Activated naive CD8-positive, alpha-beta T cell treated with anti-CD3 and anti-CD28 coated beads, Interleukin-2, amount 50 U/mL, for 24 hours (primary cell): ENCODE data around the gene SYNE2.

Source experiments
- ATAC-seq: fragments of 150-1000 bp; cut with Tn5 transposase; one replicate; pipeline ENCODE4 v1.10.0; 2021
- DNase-seq: peaks from one replicate; pipeline ENCODE4 v3.0.0; 2021
- H3K27ac Mint-ChIP-seq: one replicate; pipeline ENCODE4 v1.8.0; 2021; ENCODE audit warnings: mild to moderate bottlenecking, mixed read lengths
- H3K27me3 Mint-ChIP-seq: one replicate; pipeline ENCODE4 v1.8.0; 2021; ENCODE audit warnings: mixed read lengths
- H3K36me3 Mint-ChIP-seq: one replicate; pipeline ENCODE4 v1.8.0; 2021; ENCODE audit warnings: low read depth, mixed read lengths
- H3K4me1 Mint-ChIP-seq: one replicate; pipeline ENCODE4 v1.8.0; 2021; ENCODE audit warnings: mixed read lengths
- H3K4me3 Mint-ChIP-seq: one replicate; pipeline ENCODE4 v1.8.0; 2021; ENCODE audit warnings: mild to moderate bottlenecking, moderate library complexity, mixed read lengths
- H3K9me3 Mint-ChIP-seq: one replicate; pipeline ENCODE4 v1.8.0; 2021; ENCODE audit warnings: mixed read lengths

The SYNE2 gene

DNA sequence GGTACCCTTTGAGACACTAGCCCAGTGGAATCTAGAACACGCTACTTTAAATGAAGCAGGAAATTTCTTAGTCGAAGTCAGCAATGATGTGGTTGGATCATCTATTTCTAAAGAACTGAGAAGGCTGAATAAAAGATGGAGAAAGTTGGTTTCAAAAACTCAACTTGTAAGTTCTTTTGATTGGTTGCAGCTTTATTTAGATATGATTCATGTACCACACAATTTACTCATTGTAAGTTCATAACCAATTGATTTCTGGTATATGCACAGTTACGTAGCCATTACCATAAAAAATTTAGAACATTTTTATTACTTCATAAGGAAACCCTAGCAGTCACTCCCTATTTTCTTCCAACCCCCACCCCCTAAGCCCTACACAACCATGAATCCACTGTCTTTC is 129.8 kb downstream of the SYNE2 start:
- Mint-ChIP-seq H3K4me3 (no peak overlapping the region), H3K27me3 (no peaks in the 10 kb centered on the region), H3K27ac (no peak overlapping the region), H3K36me3 (peaks cover 7% of the 10 kb centered on the region), H3K4me1 (no peaks in the 10 kb centered on the region), H3K9me3 (no peaks in the 10 kb centered on the region)
- DNase-seq (no peak), ATAC-seq (no peak)

DNA sequence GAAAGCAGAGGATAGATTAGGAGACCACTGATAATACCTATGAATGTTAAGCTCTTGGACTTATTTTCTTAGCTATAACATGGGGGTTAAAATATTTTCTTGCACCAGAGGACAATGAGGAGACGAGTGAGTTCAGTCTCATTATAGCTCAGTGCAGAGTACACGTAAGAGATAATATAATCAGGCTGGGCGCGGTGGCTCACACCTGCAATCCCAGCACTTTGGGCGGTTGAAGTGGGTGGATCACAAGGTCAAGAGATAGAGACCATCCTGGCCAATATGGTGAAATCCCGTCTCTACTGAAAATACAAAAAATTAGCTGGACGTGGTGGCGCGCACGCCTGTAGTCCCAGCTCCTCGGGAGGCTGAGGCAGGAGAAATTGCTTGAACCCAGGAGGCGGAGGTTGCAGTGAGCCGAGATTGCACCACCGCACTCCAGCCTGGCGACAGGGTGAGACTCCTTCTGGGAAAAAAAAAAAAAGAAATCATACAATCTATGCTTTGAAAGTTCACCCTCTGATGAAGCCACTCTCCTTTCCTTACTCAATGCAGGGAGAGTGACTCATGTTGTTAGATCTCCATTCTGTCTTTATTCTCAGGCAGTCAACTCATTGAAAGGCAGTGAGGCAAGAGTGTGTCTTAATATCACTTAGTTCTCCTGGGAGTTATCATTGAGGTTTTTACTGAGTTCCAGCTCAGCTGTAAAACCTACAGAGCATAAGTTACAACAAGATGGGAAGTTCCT is 134.2 kb downstream of the SYNE2 start:
- DNase-seq (no peak), ATAC-seq (no peak)
- H3K9me3 Mint-ChIP-seq, result no peaks in the 10 kb centered on the region
- H3K27ac Mint-ChIP-seq, result no peak overlapping the region
- H3K27me3 Mint-ChIP-seq, result no peaks in the 10 kb centered on the region
- H3K36me3 Mint-ChIP-seq, result peaks cover 3% of the 10 kb centered on the region
- peaks cover 9% of the 10 kb centered on the region for H3K4me1 Mint-ChIP-seq
- H3K4me3 Mint-ChIP-seq, result no peak overlapping the region

DNA sequence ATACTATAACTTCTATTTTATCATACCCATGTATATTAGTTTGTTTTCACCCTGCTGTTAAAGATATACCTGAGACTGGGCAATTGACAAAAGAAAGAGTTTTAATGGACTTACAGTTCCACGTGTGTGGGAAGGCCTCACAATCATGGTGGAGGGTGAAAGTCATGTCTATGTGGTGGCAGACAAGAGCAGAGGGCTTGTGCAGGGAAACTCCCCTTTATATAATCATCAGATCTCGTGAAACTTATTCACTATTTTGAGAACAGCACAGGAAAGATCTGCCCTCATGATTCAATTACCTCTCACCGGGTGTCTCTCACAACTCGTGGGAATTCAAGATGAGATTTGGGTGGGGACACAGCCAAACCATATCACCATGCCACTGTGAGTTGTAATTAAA is 135.8 kb downstream of the SYNE2 start:
- Mint-ChIP-seq H3K4me3 (no peak overlapping the region), H3K27me3 (no peaks in the 10 kb centered on the region), H3K36me3 (peaks cover 7% of the 10 kb centered on the region), H3K27ac (no peak overlapping the region), H3K9me3 (no peaks in the 10 kb centered on the region), H3K4me1 (peaks cover 12% of the 10 kb centered on the region)
- ATAC-seq, result no peak
- DNase-seq, result no peak

DNA sequence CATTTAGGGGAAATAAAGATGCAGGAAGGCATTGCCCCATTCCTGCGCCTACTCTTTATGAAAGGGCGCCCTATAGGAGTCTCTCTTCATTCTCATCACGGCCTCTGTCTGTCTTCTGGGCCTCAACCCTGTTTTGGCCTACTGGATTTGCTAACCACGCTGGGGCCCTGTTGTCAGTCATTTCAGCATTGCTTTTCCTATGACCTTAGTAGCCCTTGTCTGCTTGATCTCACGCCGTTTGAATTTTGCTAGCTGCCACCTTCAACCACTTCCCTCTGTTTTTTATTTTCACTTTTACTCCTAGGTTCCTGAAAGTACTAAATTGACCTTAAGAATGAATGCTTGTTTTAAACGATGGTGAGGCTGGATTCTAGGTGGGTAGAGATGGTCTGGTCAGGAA is 139.0 kb downstream of the SYNE2 start:
- Mint-ChIP-seq H3K36me3 (peaks cover 10% of the 10 kb centered on the region), H3K4me3 (no peak overlapping the region), H3K27me3 (no peaks in the 10 kb centered on the region), H3K4me1 (peaks cover 12% of the 10 kb centered on the region), H3K9me3 (no peaks in the 10 kb centered on the region), H3K27ac (no peak overlapping the region)
- DNase-seq (no peak), ATAC-seq (peak; percentile 7)

DNA sequence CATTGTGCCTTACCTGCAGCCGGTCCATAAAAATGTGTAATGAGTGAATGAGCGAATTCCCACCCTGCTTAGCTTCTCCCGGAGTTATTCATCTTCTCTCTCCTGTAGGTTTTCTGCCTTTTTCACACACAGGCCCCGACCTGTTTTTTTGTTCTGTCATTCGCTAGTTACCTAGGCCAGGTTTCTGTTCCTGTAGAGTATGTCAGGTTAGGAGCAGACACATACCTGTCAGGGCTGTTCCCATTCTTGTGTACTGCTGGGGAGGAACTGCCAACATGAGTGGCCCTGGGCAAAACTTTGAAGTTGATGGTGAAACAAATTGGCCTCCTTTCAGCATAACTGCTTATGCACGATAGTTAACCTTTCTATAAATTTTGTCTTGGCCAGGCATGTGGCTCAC is 140.1 kb downstream of the SYNE2 start:
- Mint-ChIP-seq H3K4me3 (no peak overlapping the region), H3K4me1 (peaks cover 12% of the 10 kb centered on the region), H3K9me3 (no peaks in the 10 kb centered on the region), H3K36me3 (peaks cover 13% of the 10 kb centered on the region), H3K27me3 (no peaks in the 10 kb centered on the region), H3K27ac (no peak overlapping the region)
- ATAC-seq (no peak), DNase-seq (no peak)

DNA sequence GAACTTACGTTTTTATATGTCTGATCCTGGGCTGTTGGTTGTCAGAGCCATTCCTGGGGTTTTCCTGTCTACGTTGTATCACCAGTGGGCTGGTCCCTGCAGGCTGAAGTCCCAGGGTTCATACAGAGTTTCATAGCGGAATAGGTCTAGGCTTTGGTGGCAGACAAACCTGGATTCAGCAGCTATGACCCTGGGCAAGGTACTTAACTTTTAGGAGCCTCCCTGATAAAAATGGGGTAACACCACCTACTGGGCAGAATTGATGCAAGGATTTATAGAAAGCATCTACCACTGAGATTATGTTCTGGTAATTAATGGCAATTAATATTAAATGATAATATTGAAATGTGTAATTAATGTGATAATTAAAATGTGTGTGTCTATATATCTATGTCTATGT is 141.2 kb downstream of the SYNE2 start:
- ATAC-seq (no peak), DNase-seq (no peak)
- Mint-ChIP-seq H3K4me3 (no peak overlapping the region), H3K27me3 (no peaks in the 10 kb centered on the region), H3K27ac (no peak overlapping the region), H3K36me3 (peaks cover 17% of the 10 kb centered on the region), H3K9me3 (no peaks in the 10 kb centered on the region), H3K4me1 (peaks cover 9% of the 10 kb centered on the region)

DNA sequence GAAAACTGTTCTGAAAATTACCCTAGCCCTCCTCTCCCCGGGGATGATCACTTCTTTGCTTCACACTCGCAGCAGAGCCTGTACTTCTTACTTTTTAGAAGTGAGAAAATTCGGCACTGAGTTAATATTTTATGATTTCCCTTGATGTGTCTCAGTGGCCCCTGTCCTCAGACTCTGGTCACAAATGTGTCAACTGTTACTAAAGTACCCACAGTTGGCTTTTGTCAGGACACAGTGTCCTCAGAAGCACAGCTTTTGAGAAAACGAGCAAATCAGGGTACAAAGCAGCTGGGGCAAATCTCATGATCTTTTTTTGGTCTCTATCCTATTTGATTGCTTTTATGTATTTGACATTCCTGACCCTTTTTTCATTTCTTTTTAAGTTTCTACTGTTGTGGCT is 142.5 kb downstream of the SYNE2 start:
- ATAC-seq (no peak), DNase-seq (no peak)
- Mint-ChIP-seq H3K4me1 (peaks cover 9% of the 10 kb centered on the region), H3K27ac (no peak overlapping the region), H3K4me3 (no peak overlapping the region), H3K9me3 (no peaks in the 10 kb centered on the region), H3K27me3 (no peaks in the 10 kb centered on the region), H3K36me3 (peaks cover 26% of the 10 kb centered on the region)

DNA sequence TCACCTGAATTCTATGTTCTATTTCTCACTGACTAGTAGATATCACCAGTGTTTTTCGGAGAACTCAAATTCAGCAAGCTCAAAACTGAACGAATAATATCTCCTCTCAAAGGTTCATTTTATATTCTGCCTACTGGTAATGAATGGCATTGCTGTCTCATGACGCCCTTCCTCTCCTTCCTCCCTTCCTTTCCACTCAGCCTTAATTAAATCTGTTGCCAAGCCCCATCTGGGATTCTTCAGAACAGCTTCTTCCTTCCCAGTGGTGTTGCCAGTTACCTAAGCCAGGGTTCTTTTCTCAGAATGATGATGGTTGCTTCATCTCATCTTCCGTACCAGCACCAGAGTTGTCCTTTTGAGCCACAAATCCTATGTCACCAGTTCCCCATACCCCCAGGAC is 143.2 kb downstream of the SYNE2 start:
- Mint-ChIP-seq H3K4me3 (no peak overlapping the region), H3K27ac (no peak overlapping the region), H3K36me3 (peaks cover 29% of the 10 kb centered on the region), H3K9me3 (no peaks in the 10 kb centered on the region), H3K27me3 (no peaks in the 10 kb centered on the region), H3K4me1 (peaks cover 9% of the 10 kb centered on the region)
- ATAC-seq (no peak), DNase-seq (no peak)

DNA sequence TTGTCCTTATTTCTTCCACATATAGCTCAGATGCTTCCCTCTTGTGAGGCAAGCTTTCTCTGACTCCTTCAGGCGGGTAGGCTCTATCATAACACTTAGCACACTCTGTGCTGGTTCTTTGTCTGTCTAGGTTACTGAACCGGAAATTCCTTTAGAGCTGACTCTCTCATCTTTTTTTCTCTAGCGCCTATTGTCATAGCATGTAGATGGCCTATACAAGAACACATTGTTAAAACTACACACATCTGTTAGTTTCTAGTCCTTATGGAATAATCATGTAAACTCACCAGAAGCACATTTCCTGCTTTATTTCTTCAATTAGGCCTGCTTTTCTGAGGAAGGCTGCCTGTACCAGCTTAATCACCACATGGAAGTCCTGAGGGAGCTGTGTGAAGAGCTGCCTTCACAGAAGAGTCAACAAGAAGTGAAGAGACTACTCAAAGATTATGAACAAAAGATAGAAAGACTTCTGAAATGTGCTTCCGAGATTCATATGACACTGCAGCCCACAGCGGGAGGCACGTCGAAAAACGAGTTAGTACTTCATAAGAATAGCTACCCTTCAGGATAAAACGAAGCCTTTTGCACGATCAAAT is 143.9 kb downstream of the SYNE2 start:
- no peak for DNase-seq
- no peak for ATAC-seq
- Mint-ChIP-seq H3K27me3 (no peaks in the 10 kb centered on the region), H3K9me3 (no peaks in the 10 kb centered on the region), H3K4me1 (peaks cover 5% of the 10 kb centered on the region), H3K27ac (no peak overlapping the region), H3K36me3 (peaks cover 29% of the 10 kb centered on the region), H3K4me3 (no peak overlapping the region)

DNA sequence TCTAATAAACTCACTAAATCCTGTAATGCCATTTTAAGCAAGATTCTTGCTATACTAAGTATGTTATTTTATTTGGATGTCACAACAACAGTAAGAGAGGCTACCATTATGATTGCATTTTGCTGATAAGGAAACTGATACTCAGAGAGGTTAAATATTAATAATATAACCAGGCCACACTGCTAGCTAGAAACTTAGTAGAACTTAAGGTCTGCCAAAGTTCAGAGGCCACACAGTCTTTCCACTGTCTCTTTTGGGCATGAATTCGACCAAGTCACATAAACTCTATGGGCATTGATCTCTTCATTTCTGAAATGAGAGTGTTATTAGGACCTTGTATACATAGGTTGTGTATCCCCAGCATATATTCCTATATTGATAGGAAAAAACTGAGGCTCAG is 147.9 kb downstream of the SYNE2 start:
- no peaks in the 10 kb centered on the region for H3K27me3 Mint-ChIP-seq
- H3K36me3 Mint-ChIP-seq, result peaks cover 35% of the 10 kb centered on the region
- H3K27ac Mint-ChIP-seq, result no peak overlapping the region
- ATAC-seq (no peak), DNase-seq (no peak)
- H3K4me3 Mint-ChIP-seq, result no peak overlapping the region
- H3K9me3 Mint-ChIP-seq, result no peaks in the 10 kb centered on the region
- H3K4me1 Mint-ChIP-seq, result no peaks in the 10 kb centered on the region

DNA sequence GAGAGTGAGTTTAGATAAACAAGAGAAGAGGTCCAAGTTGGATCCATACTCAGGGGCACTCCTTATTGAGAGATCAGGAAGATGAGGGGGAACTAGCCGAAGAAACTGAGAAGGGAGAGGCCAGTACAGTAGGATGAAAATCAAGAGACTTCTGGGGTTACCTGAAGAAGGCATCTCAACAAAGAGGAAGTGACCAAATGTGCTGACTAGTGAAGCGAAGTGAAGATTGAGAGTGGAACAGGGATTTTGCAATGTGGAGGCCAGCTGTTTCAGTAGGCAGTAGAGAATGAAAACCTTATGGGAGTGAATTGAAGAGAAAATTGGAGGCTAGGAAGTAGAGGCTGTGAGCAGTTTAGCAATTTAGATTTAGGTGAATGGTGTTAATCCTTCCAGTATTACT is 153.0 kb downstream of the SYNE2 start:
- no peak for ATAC-seq
- no peaks in the 10 kb centered on the region for H3K9me3 Mint-ChIP-seq
- H3K27me3 Mint-ChIP-seq, result no peaks in the 10 kb centered on the region
- H3K4me3 Mint-ChIP-seq, result no peak overlapping the region
- DNase-seq, result no peak
- no peaks in the 10 kb centered on the region for H3K4me1 Mint-ChIP-seq
- peaks cover 12% of the 10 kb centered on the region for H3K36me3 Mint-ChIP-seq
- H3K27ac Mint-ChIP-seq, result no peak overlapping the region

DNA sequence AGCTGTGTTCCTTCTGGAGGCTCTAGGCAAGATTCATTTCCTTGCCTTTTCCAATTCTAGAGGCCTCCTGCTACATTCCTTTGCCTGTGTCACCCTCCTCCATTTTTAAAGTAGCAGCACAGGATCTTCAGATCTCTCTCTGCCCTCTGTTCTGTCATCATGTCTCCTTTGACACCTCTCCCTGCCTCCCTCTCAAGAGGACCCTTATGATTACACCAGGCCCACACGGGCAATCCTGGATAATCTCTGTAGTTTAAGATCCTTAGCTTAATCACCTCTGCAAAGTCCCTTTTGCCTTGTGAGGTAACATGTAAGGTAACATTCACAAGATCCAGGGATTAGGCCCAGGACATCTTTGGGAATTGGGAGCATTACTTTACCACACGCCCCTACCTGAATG is 155.2 kb downstream of the SYNE2 start:
- no peak overlapping the region for H3K27ac Mint-ChIP-seq
- H3K9me3 Mint-ChIP-seq, result no peaks in the 10 kb centered on the region
- DNase-seq (no peak), ATAC-seq (no peak)
- no peaks in the 10 kb centered on the region for H3K27me3 Mint-ChIP-seq
- no peak overlapping the region for H3K4me3 Mint-ChIP-seq
- H3K4me1 Mint-ChIP-seq, result no peaks in the 10 kb centered on the region
- peaks cover 11% of the 10 kb centered on the region for H3K36me3 Mint-ChIP-seq

DNA sequence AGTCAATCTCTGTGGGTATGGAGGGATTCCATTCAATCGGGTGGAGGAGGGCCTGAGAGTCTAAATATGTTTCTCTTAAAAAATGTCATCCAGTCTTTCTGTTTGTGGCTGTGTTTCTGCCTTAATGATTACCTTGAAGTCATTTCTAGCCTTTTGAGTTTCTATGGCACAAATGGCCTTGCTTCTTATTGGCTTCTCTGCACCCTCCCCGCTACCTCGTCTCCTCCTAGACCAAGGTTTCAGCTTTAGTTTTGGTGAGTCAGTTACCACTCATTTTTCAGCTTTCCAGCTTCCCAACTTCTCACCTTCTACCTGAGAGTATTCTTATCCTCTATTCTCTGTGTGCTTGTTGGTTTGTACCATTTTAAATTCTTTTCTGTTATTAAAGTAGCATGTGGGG is 159.2 kb downstream of the SYNE2 start:
- no peaks in the 10 kb centered on the region for H3K27me3 Mint-ChIP-seq
- no peaks in the 10 kb centered on the region for H3K4me1 Mint-ChIP-seq
- ATAC-seq (no peak), DNase-seq (no peak)
- H3K27ac Mint-ChIP-seq, result no peak overlapping the region
- no peak overlapping the region for H3K4me3 Mint-ChIP-seq
- peaks cover 12% of the 10 kb centered on the region for H3K9me3 Mint-ChIP-seq
- peaks cover 19% of the 10 kb centered on the region for H3K36me3 Mint-ChIP-seq

DNA sequence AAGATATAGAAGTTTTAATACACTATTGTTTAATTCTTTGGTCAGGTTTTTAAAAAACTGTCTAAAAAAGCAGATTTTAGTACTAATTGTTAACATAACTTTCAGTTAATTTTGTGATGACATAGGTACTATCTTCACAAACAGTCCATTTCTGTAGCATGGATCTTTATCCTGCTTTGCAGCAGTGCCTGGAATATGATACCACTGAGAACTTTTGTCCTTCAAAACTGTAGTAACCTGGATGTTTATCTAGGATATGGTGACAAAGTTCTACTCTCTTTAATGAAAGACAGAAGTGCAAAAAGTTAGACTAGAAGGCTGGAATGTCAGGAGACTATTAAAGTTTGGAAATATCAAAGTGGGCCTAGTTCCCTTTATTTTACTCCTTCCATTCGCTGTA is 159.9 kb downstream of the SYNE2 start:
- Mint-ChIP-seq H3K27me3 (no peaks in the 10 kb centered on the region), H3K27ac (no peak overlapping the region), H3K9me3 (peaks cover 12% of the 10 kb centered on the region), H3K36me3 (peaks cover 21% of the 10 kb centered on the region), H3K4me1 (no peaks in the 10 kb centered on the region), H3K4me3 (no peak overlapping the region)
- DNase-seq (no peak), ATAC-seq (no peak)

DNA sequence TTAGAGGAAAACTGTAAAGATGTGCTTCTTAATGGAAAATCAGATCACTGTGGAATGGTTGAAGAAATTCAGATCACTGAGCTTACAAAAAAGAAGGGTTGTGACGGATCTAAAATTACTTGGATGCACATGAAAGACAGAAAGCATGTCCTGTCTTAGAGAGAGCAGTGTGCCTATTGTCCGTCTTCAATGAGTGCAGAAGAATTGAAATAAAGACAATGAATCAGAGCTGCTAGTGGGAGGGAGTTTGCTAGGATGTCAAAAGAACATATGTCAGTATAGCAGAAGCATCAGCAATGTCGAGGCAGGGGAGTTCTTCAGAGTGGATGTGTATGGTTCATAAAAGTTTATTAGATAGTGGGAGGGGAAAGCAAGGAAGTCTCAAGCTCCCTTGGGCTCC is 172.7 kb downstream of the SYNE2 start:
- ATAC-seq, result no peak
- peaks cover 10% of the 10 kb centered on the region for H3K36me3 Mint-ChIP-seq
- DNase-seq, result no peak
- no peaks in the 10 kb centered on the region for H3K9me3 Mint-ChIP-seq
- no peaks in the 10 kb centered on the region for H3K4me1 Mint-ChIP-seq
- H3K4me3 Mint-ChIP-seq, result no peak overlapping the region
- H3K27me3 Mint-ChIP-seq, result no peaks in the 10 kb centered on the region
- H3K27ac Mint-ChIP-seq, result no peak overlapping the region

DNA sequence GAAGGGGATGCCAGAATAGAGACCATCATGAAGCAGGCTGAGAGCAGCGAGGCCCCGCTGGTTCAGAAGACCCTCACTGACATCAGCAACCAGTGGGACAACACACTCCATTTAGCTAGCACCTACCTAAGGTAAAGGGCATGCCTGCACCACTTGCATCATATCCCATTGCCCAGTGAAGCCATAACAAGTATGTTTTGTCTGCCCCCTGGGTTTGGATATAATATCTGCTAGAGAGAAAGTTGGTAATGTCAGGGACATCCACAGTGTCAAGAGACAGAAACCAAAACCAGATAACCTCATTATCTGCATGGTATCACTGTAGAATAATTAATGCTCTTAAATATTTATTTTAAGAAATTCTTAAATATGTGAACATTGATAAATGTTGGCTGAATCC is 173.8 kb downstream of the SYNE2 start:
- Mint-ChIP-seq H3K4me1 (no peaks in the 10 kb centered on the region), H3K27me3 (no peaks in the 10 kb centered on the region), H3K36me3 (peaks cover 16% of the 10 kb centered on the region), H3K4me3 (no peak overlapping the region), H3K9me3 (no peaks in the 10 kb centered on the region), H3K27ac (no peak overlapping the region)
- DNase-seq, result no peak
- no peak for ATAC-seq
